ENCODE measurements around the gene CTRB2.

The CTRB2 gene

DNA sequence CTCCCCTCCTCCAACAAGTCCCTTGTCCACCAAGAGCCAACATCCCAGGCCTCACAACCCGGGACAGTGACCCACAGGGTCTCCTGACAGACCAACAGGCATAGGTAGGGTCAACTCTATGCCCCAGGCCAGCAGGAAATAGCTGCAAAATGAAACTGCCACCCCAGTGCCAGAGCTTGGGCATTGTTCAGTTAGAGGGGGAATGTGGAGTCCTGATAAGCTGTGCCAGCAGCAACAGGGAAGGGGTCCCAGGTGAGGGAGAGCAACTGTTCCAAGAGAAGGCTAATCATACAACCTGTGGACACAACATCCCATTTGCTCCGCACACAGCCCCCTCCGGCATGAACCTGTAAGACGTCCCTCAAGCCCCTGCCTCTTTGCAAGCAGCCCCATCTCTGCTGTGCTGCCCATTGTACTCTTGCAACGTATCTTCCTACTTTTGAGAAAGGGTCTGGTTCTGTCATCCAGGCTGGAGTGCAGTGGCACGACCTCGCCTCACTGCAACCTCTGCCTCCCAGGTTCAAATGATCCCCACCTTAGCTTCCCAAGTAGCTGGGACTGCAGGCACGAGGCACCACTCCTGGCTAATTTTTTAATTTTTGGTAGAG, 17.2 kb downstream of the CTRB2 start:
- Histone ChIP-seq H3K4me1 (ENCODE audit: control insufficient read depth in 1 of 2, insufficient read depth in 2 of 2, low read length in 2 of 2) (peaks cover 10 to 11% of the 10 kb centered on the region in 2 experiments), H3K9me3 (ENCODE audit: insufficient read depth, low read depth, low read length) (peaks cover 4% of the 10 kb centered on the region), H3K36me3 (ENCODE audit: control insufficient read depth in 1 of 2, insufficient read depth in 2 of 2, low read length in 2 of 2) (no peaks in the 10 kb centered on the region), H3K9ac (ENCODE audit: low read length) (no peak overlapping the region), H3K27me3 (ENCODE audit: insufficient read depth, low read length) (no peaks in the 10 kb centered on the region), H4K91ac (ENCODE audit: low read depth, low read length) (no peak overlapping the region), H3K79me2 (ENCODE audit: control insufficient read depth, insufficient read depth, low read length, poor library complexity) (no peaks in the 10 kb centered on the region), H2BK120ac (ENCODE audit: insufficient read depth, low read length, poor library complexity) (no peak overlapping the region), H2AK5ac (ENCODE audit: low read length) (no peak overlapping the region), H2BK12ac (ENCODE audit: low read length) (no peak overlapping the region), H3K23ac (ENCODE audit: low read length) (no peak overlapping the region), H4K8ac (ENCODE audit: low read depth, low read length) (no peak overlapping the region), H3K18ac (ENCODE audit: low read length) (no peak overlapping the region), H3K14ac (ENCODE audit: low read length) (no peak overlapping the region), H2AFZ (ENCODE audit: insufficient read depth, low read length, poor library complexity) (no peak overlapping the region), H3K4ac (ENCODE audit: low read depth, low read length) (no peak overlapping the region), H3K4me2 (ENCODE audit: low read length) (no peak overlapping the region), H3K79me1 (ENCODE audit: low read length) (no peaks in the 10 kb centered on the region), H3K4me3 (ENCODE audit: low read depth, low read length) (no peak overlapping the region), H4K12ac (ENCODE audit: low read depth, low read length) (no peak overlapping the region), H2BK5ac (ENCODE audit: low read depth, low read length, poor library complexity) (no peak overlapping the region), H3K27ac (ENCODE audit: low read depth, low read length) (no peak overlapping the region)
- no CpG with 5 or more reads among the region's 8 CpGs for WGBS (ENCODE audit: extremely low coverage, insufficient coverage, insufficient read length)
- no peak for DNase-seq

DNA sequence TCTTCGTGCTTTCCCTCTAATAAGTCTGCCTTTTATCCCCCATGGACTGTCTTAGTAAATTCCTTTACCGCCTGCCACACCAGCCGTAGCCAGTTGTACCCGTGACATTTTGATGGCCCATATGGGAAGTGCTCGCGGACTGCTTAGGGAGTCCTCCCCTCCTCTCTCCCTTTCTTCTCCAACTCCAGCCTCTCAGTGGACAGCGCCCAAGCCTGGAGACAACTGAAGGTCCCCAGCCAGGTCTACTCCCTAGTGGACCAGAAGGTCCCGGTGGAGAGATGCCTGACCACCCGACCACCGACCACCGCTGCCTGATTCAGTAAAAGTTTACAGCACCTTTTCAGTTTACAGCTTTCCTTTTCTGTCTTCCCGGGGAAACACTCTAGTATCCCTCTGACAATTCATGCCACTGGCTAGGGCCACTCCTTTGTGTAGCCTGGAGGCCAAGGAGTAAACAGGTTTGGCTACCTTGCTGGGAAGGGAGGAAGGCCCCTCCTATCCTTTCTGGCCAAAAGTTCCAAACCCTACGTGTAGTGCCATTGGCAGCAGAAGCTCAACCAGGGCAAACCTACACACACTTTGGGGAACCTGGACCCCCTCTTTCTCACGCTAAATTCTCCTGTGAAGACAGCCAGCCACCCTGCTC, 18.0 kb downstream of the CTRB2 start:
- WGBS (ENCODE audit: extremely low coverage, insufficient coverage, insufficient read length) = no CpG with 5 or more reads among the region's 14 CpGs
- H3K4me1 ChIP-seq (ENCODE audit: control insufficient read depth in 1 of 2, insufficient read depth in 2 of 2, low read length in 2 of 2) = peaks cover 10 to 11% of the 10 kb centered on the region in 2 experiments
- no peak overlapping the region for H4K12ac ChIP-seq (ENCODE audit: low read depth, low read length)
- no peaks in the 10 kb centered on the region for H3K79me2 ChIP-seq (ENCODE audit: control insufficient read depth, insufficient read depth, low read length, poor library complexity)
- no peaks in the 10 kb centered on the region for H3K36me3 ChIP-seq (ENCODE audit: control insufficient read depth in 1 of 2, insufficient read depth in 2 of 2, low read length in 2 of 2)
- peak overlapping the region; percentile 20 for H3K4me2 ChIP-seq (ENCODE audit: low read length)
- no peaks in the 10 kb centered on the region for H3K79me1 ChIP-seq (ENCODE audit: low read length)
- H3K4ac ChIP-seq (ENCODE audit: low read depth, low read length) = no peak overlapping the region
- H2BK5ac ChIP-seq (ENCODE audit: low read depth, low read length, poor library complexity) = no peak overlapping the region
- H3K27ac ChIP-seq (ENCODE audit: low read depth, low read length) = no peak overlapping the region
- no peak overlapping the region for H2AK5ac ChIP-seq (ENCODE audit: low read length)
- H3K4me3 ChIP-seq (ENCODE audit: low read depth, low read length) = no peak overlapping the region
- H3K14ac ChIP-seq (ENCODE audit: low read length) = no peak overlapping the region
- H3K9me3 ChIP-seq (ENCODE audit: insufficient read depth, low read depth, low read length) = peaks cover 4% of the 10 kb centered on the region
- H2BK12ac ChIP-seq (ENCODE audit: low read length) = no peak overlapping the region
- no peaks in the 10 kb centered on the region for H3K27me3 ChIP-seq (ENCODE audit: insufficient read depth, low read length)
- no peak overlapping the region for H3K9ac ChIP-seq (ENCODE audit: low read length)
- no peak overlapping the region for H2AFZ ChIP-seq (ENCODE audit: insufficient read depth, low read length, poor library complexity)
- H3K18ac ChIP-seq (ENCODE audit: low read length) = no peak overlapping the region
- H4K91ac ChIP-seq (ENCODE audit: low read depth, low read length) = no peak overlapping the region
- H2BK120ac ChIP-seq (ENCODE audit: insufficient read depth, low read length, poor library complexity) = no peak overlapping the region
- peak; percentile 53 to 81 for DNase-seq
- no peak overlapping the region for H3K23ac ChIP-seq (ENCODE audit: low read length)
- H4K8ac ChIP-seq (ENCODE audit: low read depth, low read length) = no peak overlapping the region

DNA sequence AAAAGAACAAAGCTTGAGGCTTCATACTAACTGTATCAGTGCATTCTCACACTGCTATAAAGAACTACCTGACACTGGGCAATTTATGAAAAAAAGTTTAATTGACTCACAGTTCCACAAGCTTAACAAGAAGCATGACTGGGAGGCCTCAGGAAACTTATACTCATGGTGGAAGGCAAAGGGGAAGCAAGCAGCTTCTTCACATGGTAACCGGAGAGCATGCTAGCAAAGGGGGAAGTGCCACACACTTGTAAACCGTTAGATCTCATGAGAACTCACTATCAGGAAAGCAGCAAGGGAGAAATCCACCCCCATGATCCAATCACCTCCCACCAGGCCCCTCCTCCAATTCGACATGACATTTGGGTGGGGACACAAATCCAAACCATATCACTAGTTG, 25.3 kb downstream of the CTRB2 start:
- Histone ChIP-seq H3K14ac (ENCODE audit: low read length) (no peak overlapping the region), H4K12ac (ENCODE audit: low read depth, low read length) (no peak overlapping the region), H3K4ac (ENCODE audit: low read depth, low read length) (no peak overlapping the region), H3K23ac (ENCODE audit: low read length) (no peak overlapping the region), H3K4me1 (ENCODE audit: control insufficient read depth in 1 of 2, insufficient read depth in 2 of 2, low read length in 2 of 2) (no peaks in the 10 kb centered on the region), H2BK12ac (ENCODE audit: low read length) (no peak overlapping the region), H3K9me3 (ENCODE audit: insufficient read depth, low read depth, low read length) (peaks cover under 1% of the 10 kb centered on the region), H2BK5ac (ENCODE audit: low read depth, low read length, poor library complexity) (no peak overlapping the region), H2BK120ac (ENCODE audit: insufficient read depth, low read length, poor library complexity) (no peak overlapping the region), H3K9ac (ENCODE audit: low read length) (no peak overlapping the region), H3K18ac (ENCODE audit: low read length) (no peak overlapping the region), H3K27me3 (ENCODE audit: insufficient read depth, low read length) (no peaks in the 10 kb centered on the region), H3K36me3 (ENCODE audit: control insufficient read depth in 1 of 2, insufficient read depth in 2 of 2, low read length in 2 of 2) (no peaks in the 10 kb centered on the region), H3K4me2 (ENCODE audit: low read length) (no peak overlapping the region), H4K8ac (ENCODE audit: low read depth, low read length) (no peak overlapping the region), H3K27ac (ENCODE audit: low read depth, low read length) (no peak overlapping the region), H3K79me2 (ENCODE audit: control insufficient read depth, insufficient read depth, low read length, poor library complexity) (no peaks in the 10 kb centered on the region), H2AK5ac (ENCODE audit: low read length) (no peak overlapping the region), H3K4me3 (ENCODE audit: low read depth, low read length) (no peak overlapping the region), H3K79me1 (ENCODE audit: low read length) (no peaks in the 10 kb centered on the region), H4K91ac (ENCODE audit: low read depth, low read length) (no peak overlapping the region), H2AFZ (ENCODE audit: insufficient read depth, low read length, poor library complexity) (no peak overlapping the region)
- WGBS (ENCODE audit: extremely low coverage, insufficient coverage, insufficient read length) = no CpG with 5 or more reads among the region's 3 CpGs
- no peak for DNase-seq

DNA sequence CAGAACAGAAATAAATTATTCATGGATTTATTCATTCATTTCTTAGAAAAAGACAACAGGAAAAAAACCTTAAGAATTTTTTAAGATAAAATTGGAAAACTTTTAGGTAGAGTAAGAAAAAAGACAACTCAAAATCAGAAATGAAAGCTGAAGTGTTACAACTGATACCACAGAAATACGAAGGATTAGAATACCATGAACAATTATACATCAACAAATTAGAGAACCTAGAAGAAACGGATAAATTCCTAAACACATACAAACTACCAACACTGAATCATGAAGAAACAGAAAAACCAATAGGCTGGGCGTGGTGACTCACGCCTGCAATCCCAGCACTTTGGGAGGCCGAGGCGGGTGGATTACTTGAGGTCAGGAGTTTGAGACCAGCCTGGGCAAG, 27.8 kb downstream of the CTRB2 start:
- Histone ChIP-seq H3K9ac (ENCODE audit: low read length) (no peak overlapping the region), H3K23ac (ENCODE audit: low read length) (no peak overlapping the region), H3K36me3 (ENCODE audit: control insufficient read depth in 1 of 2, insufficient read depth in 2 of 2, low read length in 2 of 2) (peaks cover 0 to 2% of the 10 kb centered on the region in 2 experiments), H2BK12ac (ENCODE audit: low read length) (no peak overlapping the region), H3K14ac (ENCODE audit: low read length) (no peak overlapping the region), H3K27me3 (ENCODE audit: insufficient read depth, low read length) (no peaks in the 10 kb centered on the region), H3K79me2 (ENCODE audit: control insufficient read depth, insufficient read depth, low read length, poor library complexity) (no peaks in the 10 kb centered on the region), H3K4ac (ENCODE audit: low read depth, low read length) (no peak overlapping the region), H2BK5ac (ENCODE audit: low read depth, low read length, poor library complexity) (no peak overlapping the region), H4K8ac (ENCODE audit: low read depth, low read length) (no peak overlapping the region), H2AK5ac (ENCODE audit: low read length) (no peak overlapping the region), H3K4me2 (ENCODE audit: low read length) (no peak overlapping the region), H3K18ac (ENCODE audit: low read length) (no peak overlapping the region), H4K12ac (ENCODE audit: low read depth, low read length) (no peak overlapping the region), H3K9me3 (ENCODE audit: insufficient read depth, low read depth, low read length) (peaks cover 11% of the 10 kb centered on the region), H4K91ac (ENCODE audit: low read depth, low read length) (no peak overlapping the region), H3K4me1 (ENCODE audit: control insufficient read depth in 1 of 2, insufficient read depth in 2 of 2, low read length in 2 of 2) (no peaks in the 10 kb centered on the region), H3K79me1 (ENCODE audit: low read length) (no peaks in the 10 kb centered on the region), H3K27ac (ENCODE audit: low read depth, low read length) (no peak overlapping the region), H3K4me3 (ENCODE audit: low read depth, low read length) (no peak overlapping the region), H2AFZ (ENCODE audit: insufficient read depth, low read length, poor library complexity) (no peak overlapping the region), H2BK120ac (ENCODE audit: insufficient read depth, low read length, poor library complexity) (no peak overlapping the region)
- DNase-seq = no peak
- WGBS (ENCODE audit: extremely low coverage, insufficient coverage, insufficient read length) = no CpG with 5 or more reads among the region's 6 CpGs

Measured in trophoblast cell (in vitro differentiated cells and primary cell).